Body of pancreas (tissue), 4 donors: Measurements from ENCODE around the gene ARL16.

Experiments used
- CTCF ChIP-seq, 7 experiments: fragments of 450-650 bp in 4 of 7; fragments of 200-600 bp in 3 of 7; sonication (generic) in 3 of 7; IDR thresholded peaks; one replicate each; pipeline ENCODE4 v1.5.1; 2016 to 2019; ENCODE audit warnings: antibody characterized with exemption in 7 of 7
- POLR2A ChIP-seq, 3 donors: fragments of 450-650 bp; IDR thresholded peaks; one replicate each; pipeline ENCODE4 v1.6.1; 2016; ENCODE audit warnings: antibody characterized with exemption in 3 of 3, mild to moderate bottlenecking in 2 of 3

DNA sequence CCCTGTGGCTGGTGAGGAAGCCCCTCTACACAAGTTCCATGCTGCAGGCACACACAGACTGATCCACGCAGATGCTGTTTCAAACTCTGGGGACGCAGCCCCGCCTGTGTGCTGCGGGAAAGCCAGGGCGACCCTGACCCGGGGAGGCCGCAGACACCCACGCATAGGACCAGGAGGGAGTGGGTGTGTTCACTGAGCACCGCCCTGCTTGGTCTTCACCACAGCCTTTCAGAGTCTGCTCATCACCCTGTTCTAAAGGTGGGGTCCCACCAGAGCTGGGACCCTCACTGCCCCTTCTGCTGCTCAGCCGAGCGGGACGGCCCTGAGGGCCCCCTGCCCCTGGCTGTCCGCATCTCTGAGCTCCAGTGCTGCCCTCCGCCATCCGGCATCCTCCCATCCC, 39.1 kb downstream of the ARL16 start:
- TF ChIP-seq CTCF (IDR thresholded peaks at IDR 0.05) (no peak), POLR2A (IDR thresholded peaks at IDR 0.05) (no peak)
